ENCODE results near the gene MBP.

MBP gene

DNA sequence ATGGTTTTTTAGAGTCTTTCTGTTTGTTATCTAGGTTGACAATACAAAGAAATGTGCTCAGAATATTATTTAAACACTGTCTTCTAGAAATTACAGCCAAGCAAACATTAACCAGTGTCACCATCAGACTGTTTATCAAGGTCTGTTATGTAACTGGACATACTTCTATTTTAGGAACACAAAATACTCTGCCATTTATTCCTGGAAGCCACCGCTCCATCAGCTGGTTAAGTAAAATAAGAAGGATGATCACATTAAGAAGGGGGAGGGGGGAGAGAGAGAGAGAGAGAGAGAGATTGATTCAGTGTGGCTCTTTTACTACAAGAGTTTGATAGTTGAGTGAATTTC is 47.9 kb downstream of the MBP start:
- peaks cover 76% of the 10 kb centered on the region for H3K4me1 Mint-ChIP-seq (ENCODE audit: low read depth)

DNA sequence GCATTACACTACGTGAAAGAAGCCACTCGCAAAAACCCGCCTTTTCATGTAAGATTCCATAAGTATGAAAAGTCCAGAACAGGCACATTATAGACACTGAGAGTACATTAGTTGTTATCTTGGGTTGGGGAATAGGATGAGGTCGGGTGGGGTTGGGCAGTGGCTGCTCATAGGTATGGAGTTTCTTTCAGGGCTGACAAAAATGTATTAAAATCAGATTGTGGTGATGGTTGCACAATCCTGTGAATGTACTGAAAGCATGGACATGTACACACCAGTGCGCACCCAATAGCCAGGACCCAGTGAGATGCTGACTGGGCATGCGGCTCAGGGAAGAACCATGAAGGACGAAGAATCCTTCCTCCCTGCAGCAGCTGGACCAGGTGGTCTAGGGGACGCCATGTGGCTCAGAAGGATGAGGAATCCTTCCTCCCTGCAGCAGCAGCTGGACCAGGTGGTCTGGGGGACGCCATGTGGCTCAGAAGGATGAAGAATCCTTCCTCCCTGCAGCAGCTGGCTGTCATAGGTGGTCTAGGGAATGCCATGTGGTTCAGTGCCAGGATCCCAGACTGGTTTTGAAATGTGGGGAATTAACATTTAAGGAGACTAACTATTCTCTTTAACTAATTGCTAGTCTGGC is 50.1 kb downstream of the MBP start:
- peaks cover 45% of the 10 kb centered on the region for H3K36me3 Mint-ChIP-seq (ENCODE audit: low read depth)
- H3K4me3 Mint-ChIP-seq = no peak overlapping the region
- H3K9me3 Mint-ChIP-seq = no peaks in the 10 kb centered on the region
- H3K4me1 Mint-ChIP-seq (ENCODE audit: low read depth) = peaks cover 84% of the 10 kb centered on the region
- no peaks in the 10 kb centered on the region for H3K27me3 Mint-ChIP-seq
- no peak overlapping the region for H3K27ac Mint-ChIP-seq

More for the DNA sequence above, 47.9 kb downstream of the MBP start:
- Mint-ChIP-seq H3K4me3 (no peak overlapping the region), H3K27ac (peak overlapping the region; percentile 58), H3K27me3 (no peaks in the 10 kb centered on the region), H3K9me3 (no peaks in the 10 kb centered on the region), H3K36me3 (ENCODE audit: low read depth) (peaks cover 43% of the 10 kb centered on the region)

DNA sequence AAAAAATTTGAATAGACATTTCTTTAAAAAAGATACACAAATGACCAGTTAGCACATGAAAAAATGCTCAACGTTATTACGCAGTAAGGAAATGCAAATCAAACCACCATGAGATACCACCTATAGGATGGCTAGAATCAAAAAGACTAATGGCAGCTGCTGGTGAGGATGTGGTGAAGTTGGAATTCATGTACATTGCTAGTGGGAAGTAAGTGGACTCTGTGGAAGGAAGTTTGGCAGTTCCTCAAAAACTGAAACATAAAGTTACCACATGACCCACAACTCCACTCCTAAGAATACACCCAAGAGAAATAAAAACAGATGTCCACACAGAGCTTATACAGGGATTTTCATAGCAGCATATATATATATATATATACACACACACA is 51.2 kb downstream of the MBP start:
- Mint-ChIP-seq H3K36me3 (ENCODE audit: low read depth) (peaks cover 44% of the 10 kb centered on the region), H3K4me1 (ENCODE audit: low read depth) (peaks cover 78% of the 10 kb centered on the region), H3K4me3 (no peak overlapping the region), H3K27me3 (no peaks in the 10 kb centered on the region), H3K9me3 (no peaks in the 10 kb centered on the region), H3K27ac (peak overlapping the region; percentile 24)

DNA sequence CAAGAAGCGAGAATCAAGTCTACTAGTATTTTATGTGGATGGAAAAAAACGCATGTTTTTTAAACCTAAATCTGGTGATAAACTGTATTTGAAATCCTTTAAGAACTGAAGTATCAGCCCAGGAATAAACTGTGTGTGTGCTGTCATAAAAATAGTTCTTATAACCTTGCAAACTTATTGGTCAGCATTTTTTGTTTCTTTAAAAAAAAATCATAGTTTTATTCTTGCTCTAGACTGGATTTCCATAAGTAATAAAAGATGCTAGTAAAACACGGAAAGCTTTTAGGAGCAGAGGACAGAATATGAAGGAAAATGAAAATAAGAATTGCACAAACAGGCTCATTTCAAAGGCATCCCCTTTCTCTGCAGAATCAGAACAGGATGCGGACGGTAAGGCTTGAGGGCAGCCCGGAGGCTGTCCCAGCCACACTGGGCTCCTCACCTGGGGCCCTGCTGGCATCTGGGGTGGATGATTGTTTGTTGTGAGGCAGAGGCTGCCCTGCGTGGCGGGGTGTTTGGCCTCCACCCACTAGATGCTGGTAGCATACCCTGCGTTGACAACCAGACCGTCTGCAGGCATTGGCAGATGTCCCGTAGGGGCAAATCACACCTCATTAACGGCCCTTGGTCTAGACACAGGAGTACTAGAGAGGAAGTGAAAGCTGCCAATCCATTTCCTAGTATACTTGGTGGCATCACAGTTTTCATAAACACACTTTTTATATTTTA is 52.5 kb downstream of the MBP start:
- peak overlapping the region; percentile 23 for H3K4me3 Mint-ChIP-seq
- no peak overlapping the region for H3K27ac Mint-ChIP-seq
- H3K4me1 Mint-ChIP-seq (ENCODE audit: low read depth) = peaks cover 72% of the 10 kb centered on the region
- no peaks in the 10 kb centered on the region for H3K9me3 Mint-ChIP-seq
- H3K27me3 Mint-ChIP-seq = no peaks in the 10 kb centered on the region
- peaks cover 42% of the 10 kb centered on the region for H3K36me3 Mint-ChIP-seq (ENCODE audit: low read depth)

DNA sequence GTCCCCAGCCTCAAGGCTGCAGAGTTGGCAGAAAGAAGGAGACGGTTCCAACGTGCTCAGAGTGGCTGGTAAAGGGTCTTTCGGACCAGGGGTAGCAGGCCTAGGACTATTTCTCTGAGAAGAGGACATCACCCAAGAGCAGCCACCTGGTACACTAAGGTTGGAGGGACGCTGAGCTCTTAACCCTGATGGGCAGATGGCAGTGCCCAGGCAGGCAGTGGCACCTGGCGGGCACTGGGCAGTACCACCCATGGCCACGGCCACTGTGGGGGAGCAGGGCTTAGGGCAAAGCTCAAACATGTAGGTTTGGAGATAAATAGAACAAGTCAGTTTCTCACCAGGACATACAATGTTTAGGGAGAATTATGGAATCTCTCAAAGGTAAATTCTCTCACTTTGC is 53.5 kb downstream of the MBP start:
- peaks cover 39% of the 10 kb centered on the region for H3K36me3 Mint-ChIP-seq (ENCODE audit: low read depth)

DNA sequence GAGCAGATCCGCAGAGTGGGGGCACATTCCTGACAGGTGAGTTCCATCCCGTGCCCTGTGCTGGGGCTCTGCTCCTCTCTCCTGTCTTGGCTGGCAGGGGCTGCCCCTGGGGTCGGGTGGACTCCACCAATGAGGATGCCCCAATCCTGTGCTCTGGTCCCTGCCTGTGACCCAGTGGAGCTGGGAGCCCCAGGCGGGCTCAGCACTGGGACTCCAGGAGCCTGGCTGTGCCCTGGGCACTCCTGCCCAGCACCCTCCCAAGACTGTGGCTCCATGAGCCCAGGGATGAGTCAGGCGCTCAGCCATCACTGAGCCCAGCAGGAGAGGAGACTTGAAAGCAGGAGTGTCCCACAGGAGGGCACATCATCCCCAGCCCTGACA is 53.9 kb downstream of the MBP start:
- Mint-ChIP-seq H3K4me1 (ENCODE audit: low read depth) (peaks cover 72% of the 10 kb centered on the region), H3K36me3 (ENCODE audit: low read depth) (peaks cover 35% of the 10 kb centered on the region), H3K4me3 (no peak overlapping the region), H3K9me3 (no peaks in the 10 kb centered on the region), H3K27me3 (no peaks in the 10 kb centered on the region), H3K27ac (no peak overlapping the region)

More for the DNA sequence above, 53.5 kb downstream of the MBP start:
- no peaks in the 10 kb centered on the region for H3K9me3 Mint-ChIP-seq
- H3K27me3 Mint-ChIP-seq = no peaks in the 10 kb centered on the region
- H3K4me1 Mint-ChIP-seq (ENCODE audit: low read depth) = peaks cover 70% of the 10 kb centered on the region
- H3K4me3 Mint-ChIP-seq = no peak overlapping the region
- H3K27ac Mint-ChIP-seq = no peak overlapping the region

DNA sequence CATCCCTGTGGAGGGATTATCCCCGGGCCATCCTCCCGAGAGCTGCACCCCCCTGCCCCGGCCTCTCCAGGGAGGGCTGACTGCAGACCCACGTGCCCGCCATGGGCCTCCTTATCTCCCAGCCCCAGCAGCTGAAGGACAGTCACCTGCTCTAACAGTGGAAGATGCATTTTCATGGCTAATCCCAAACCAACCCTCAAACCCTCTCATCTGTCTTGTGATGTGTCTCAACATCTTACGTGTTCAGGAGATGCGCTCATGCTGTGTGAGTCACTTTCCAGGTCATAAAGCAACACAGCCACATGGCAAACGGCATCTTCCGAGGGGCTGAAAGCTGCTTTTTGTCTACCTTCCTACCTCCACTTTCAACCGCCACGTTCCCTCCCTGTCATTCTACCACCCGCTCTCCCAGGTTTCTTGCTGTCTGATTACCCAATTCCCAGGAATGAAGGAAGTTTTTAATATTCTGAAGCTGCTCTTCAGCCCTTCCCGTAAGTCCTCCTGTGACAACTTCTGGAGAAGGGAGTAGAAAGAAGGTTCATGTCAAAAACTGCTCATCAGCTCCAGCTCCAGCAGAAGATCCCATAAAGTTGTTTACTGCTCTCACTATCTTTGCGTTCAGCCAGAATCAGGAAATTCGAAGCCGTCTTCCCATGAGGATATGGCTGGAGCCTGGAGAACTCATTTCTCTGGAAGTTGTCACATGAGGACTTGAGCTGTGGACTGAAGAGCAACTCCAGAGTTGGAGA is 54.5 kb downstream of the MBP start:
- H3K4me3 Mint-ChIP-seq = no peak overlapping the region
- H3K27ac Mint-ChIP-seq = no peak overlapping the region
- H3K4me1 Mint-ChIP-seq (ENCODE audit: low read depth) = peaks cover 72% of the 10 kb centered on the region
- H3K27me3 Mint-ChIP-seq = no peaks in the 10 kb centered on the region
- H3K36me3 Mint-ChIP-seq (ENCODE audit: low read depth) = peaks cover 35% of the 10 kb centered on the region
- H3K9me3 Mint-ChIP-seq = no peaks in the 10 kb centered on the region

DNA sequence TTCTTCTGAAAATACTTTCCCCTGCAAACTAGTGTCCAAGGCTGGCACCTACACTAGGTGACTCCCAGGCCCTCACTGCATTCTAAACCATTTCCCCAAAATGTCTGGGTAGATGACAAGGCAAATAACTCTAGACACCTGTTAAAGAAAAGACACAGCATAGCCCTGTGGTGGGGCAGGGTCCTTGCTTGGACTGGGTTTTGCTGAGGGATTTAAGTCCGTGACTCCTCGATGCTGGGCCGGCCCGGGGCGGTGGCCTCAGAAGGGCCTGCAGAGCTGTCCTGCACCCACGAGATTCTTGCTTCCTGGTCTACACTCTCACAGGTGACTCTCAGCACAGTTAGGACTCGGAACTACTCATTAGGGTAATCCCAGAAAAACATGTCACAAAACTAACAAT is 55.2 kb downstream of the MBP start:
- no peaks in the 10 kb centered on the region for H3K27me3 Mint-ChIP-seq
- H3K27ac Mint-ChIP-seq = no peak overlapping the region
- peaks cover 35% of the 10 kb centered on the region for H3K36me3 Mint-ChIP-seq (ENCODE audit: low read depth)
- H3K9me3 Mint-ChIP-seq = no peaks in the 10 kb centered on the region
- peaks cover 73% of the 10 kb centered on the region for H3K4me1 Mint-ChIP-seq (ENCODE audit: low read depth)
- no peak overlapping the region for H3K4me3 Mint-ChIP-seq

DNA sequence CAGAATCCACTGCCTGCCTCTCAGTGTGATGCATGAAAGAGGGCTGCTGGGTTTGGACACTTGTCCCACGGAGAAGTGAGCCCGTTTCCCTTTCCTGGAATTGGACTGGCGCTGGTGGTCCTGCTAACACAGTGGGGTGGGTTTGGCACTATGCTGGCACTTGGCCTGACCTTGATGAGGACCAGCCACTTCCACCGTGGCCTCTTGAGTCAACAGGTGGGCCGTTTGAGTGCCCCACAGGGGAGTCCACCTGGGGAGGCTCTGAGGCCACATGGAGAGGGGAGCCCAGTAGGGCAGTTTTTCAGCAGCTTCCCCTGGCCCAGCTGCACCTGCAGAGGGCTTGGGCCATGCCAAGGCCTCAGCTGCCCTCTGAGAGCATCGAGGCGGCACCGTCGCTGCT is 56.5 kb downstream of the MBP start:
- Mint-ChIP-seq H3K4me1 (ENCODE audit: low read depth) (peaks cover 76% of the 10 kb centered on the region), H3K4me3 (no peak overlapping the region), H3K27ac (no peak overlapping the region), H3K9me3 (no peaks in the 10 kb centered on the region), H3K27me3 (no peaks in the 10 kb centered on the region), H3K36me3 (ENCODE audit: low read depth) (peaks cover 39% of the 10 kb centered on the region)

DNA sequence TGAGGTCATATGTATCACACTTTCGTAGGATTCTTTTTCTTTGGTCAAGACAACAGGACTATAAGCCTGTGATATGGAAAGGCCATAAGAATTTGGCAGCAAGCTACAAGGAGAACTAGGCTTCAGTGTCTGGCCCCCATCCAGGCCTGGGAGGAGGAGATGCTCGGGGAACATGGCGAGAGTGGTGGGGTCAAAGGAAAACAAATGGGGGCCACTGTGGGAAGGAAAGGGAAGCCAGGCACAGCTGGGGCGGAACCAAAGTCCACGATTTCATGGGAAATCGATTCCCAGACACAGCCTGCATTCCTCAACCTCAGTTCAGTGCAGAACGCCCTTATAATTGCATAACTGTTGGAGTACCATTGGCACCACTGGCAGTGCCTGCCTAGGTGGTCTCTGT is 58.2 kb downstream of the MBP start:
- H3K36me3 Mint-ChIP-seq (ENCODE audit: low read depth) = peaks cover 40% of the 10 kb centered on the region
- H3K27me3 Mint-ChIP-seq = no peaks in the 10 kb centered on the region
- peaks cover 77% of the 10 kb centered on the region for H3K4me1 Mint-ChIP-seq (ENCODE audit: low read depth)
- no peaks in the 10 kb centered on the region for H3K9me3 Mint-ChIP-seq
- H3K27ac Mint-ChIP-seq = peak overlapping the region; percentile 16
- H3K4me3 Mint-ChIP-seq = no peak overlapping the region

DNA sequence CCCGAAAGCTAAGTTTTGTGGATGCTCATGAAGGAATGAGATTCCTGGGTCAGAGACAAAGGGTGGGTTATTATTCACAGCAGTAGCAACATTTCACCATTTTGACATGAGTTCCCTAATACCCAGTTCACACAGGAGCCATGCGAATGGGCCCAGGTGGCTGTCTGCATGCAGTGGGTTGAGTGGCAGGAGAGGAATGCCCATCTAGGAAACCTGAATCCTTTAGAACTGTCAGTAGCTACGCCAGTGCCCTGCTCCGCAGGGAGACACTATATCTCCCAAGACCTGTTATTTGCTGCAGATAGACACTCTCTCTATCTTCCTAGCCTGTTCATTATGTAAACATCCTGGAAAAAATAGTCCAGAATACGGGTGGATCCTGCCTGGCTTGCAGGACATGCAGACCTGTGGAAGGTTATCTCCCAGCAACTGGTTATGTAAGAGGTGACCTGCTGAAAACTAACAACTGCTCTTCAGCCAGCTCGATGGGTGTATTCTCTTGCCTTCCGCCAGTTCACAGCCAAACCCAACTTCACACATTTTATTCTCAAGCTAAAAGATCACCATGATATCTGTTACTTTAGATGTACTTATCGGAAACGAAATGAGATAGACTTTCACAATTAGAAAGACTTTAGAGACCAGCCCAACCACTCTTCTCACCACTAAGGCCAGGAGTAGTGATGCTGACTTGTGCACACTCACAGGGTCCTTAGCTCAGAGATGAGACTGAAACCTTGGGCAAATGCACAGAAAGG is 59.1 kb downstream of the MBP start:
- Mint-ChIP-seq H3K27me3 (no peaks in the 10 kb centered on the region), H3K36me3 (ENCODE audit: low read depth) (peaks cover 40% of the 10 kb centered on the region), H3K4me1 (ENCODE audit: low read depth) (peaks cover 79% of the 10 kb centered on the region), H3K4me3 (no peak overlapping the region), H3K9me3 (no peaks in the 10 kb centered on the region), H3K27ac (peak overlapping the region; percentile 68)

DNA sequence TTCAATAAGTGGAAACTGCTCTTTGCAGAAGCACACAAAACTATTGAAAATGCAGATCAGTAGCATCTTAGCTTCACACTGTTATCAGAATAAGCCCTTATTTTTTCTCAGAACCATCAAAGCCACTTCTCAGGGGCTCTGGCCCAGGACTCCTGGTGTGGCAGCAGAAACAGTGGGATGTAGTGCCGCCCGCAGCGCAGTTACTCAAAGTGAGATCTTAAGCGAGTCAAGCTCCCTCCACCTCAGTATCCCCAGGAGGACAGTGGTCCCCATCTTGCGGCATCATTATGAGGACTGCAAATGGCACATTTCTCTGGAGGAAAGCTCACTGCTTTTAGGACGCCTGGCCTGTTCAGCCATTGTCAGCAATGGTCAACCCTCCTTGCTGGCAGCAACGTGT is 60.0 kb downstream of the MBP start:
- Mint-ChIP-seq H3K36me3 (ENCODE audit: low read depth) (peaks cover 32% of the 10 kb centered on the region), H3K9me3 (no peaks in the 10 kb centered on the region), H3K4me3 (no peak overlapping the region), H3K4me1 (ENCODE audit: low read depth) (peaks cover 82% of the 10 kb centered on the region), H3K27me3 (no peaks in the 10 kb centered on the region), H3K27ac (no peak overlapping the region)

DNA sequence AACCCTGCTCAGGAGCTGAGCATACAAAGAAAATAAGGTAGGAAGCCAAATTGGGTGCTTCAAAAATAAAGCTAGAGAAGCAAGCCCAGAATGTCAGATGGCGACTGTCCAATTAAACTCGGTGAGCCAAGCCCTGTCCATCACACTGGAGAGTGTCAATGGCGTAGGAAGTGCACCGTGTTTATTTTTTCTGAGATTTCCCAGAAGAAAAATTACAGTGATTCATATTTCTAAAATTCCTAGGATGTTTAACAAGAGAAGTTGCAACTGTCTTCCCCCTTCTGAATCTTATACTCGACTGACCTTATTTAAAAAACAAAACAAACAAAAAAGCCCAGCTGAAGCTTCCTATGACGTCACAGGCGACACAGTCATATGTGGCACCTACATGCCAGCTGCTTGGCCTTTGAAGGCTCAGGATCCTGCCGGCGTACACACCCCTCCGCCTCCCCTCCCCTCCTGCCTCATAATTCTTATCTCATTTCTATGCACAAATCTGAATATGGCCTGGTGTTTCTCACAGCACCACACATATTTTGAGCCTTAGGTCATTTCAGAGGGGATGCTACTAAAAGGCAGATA is 60.8 kb downstream of the MBP start:
- Mint-ChIP-seq H3K4me3 (no peak overlapping the region), H3K36me3 (ENCODE audit: low read depth) (peaks cover 28% of the 10 kb centered on the region), H3K27me3 (no peaks in the 10 kb centered on the region), H3K4me1 (ENCODE audit: low read depth) (peaks cover 90% of the 10 kb centered on the region), H3K9me3 (no peaks in the 10 kb centered on the region), H3K27ac (no peak overlapping the region)

DNA sequence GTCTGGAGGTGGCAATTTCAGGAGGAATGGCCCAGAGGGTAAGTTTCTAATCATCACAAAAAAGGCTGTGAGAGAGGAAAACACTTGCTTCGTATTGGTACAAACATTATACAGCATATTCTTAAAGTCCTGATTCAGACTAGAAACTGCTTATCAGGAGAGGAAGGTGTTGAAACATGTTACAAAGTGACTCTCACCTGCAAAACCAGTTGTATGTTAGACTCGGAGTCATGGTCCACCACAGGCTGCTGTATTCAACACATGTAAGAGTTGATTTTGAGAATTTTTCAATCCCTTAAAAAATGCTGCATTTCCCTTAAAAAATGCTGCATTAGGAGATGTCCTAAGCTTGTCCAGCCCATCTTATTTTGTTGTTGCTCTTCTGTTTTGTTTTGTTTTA is 61.5 kb downstream of the MBP start:
- peak overlapping the region; percentile 49 for H3K27ac Mint-ChIP-seq
- H3K9me3 Mint-ChIP-seq = no peaks in the 10 kb centered on the region
- peaks cover 26% of the 10 kb centered on the region for H3K36me3 Mint-ChIP-seq (ENCODE audit: low read depth)
- no peak overlapping the region for H3K4me3 Mint-ChIP-seq
- no peaks in the 10 kb centered on the region for H3K27me3 Mint-ChIP-seq
- peaks cover 93% of the 10 kb centered on the region for H3K4me1 Mint-ChIP-seq (ENCODE audit: low read depth)
